Endodermal cell (in vitro differentiated cells): Measurements from ENCODE around the gene ZFYVE19. TPM values are rescaled to one million over a fixed set of nuclear protein-coding genes. Genes with fewer than 3 reads are reported as not detected.
A peak's percentile ranks its signal among the peaks of the same experiment; 100 is the strongest.

Experiments used
- DNase-seq: peaks from one replicate; pipeline ENCODE4 v3.0.0-alpha.2; 2017
- H3K27ac ChIP-seq: 2 replicates; pipeline ENCODE4 v1.5.1; 2013; ENCODE audit warnings: mild to moderate bottlenecking, low read depth, low read length, moderate library complexity
- H3K27me3 ChIP-seq: 2 replicates; pipeline ENCODE4 v1.6.1; 2013; ENCODE audit warnings: mild to moderate bottlenecking, low read length, moderate library complexity; ENCODE audit not compliant: insufficient read depth, control insufficient read depth, poor library complexity, severe bottlenecking
- H3K36me3 ChIP-seq: 2 replicates; pipeline ENCODE4 v1.7.0; 2013; ENCODE audit warnings: mild to moderate bottlenecking, low read length, moderate library complexity; ENCODE audit not compliant: control insufficient read depth, insufficient read depth
- H3K4me1 ChIP-seq: one replicate; pipeline ENCODE4 v1.7.0; 2013; ENCODE audit warnings: low read length; ENCODE audit not compliant: control insufficient read depth, insufficient read depth
- H3K4me3 ChIP-seq: 2 replicates; pipeline ENCODE4 v1.5.1; 2013; ENCODE audit warnings: mild to moderate bottlenecking, low read length, moderate library complexity
- H3K9ac ChIP-seq: 2 replicates; pipeline ENCODE4 v1.6.1; 2013; ENCODE audit warnings: mild to moderate bottlenecking, low read length, moderate library complexity; ENCODE audit not compliant: poor library complexity, severe bottlenecking; ENCODE audit errors: extremely low read depth
- H3K9me3 ChIP-seq: 2 replicates; pipeline ENCODE4 v1.6.1; 2013; ENCODE audit warnings: mild to moderate bottlenecking, low read length, moderate library complexity; ENCODE audit not compliant: control insufficient read depth
- H3K27ac Mint-ChIP-seq: 2 replicates; pipeline ENCODE4 v1.8.0; 2020; ENCODE audit warnings: mixed read lengths
- H3K27me3 Mint-ChIP-seq: 2 replicates; pipeline ENCODE4 v1.8.0; 2021; ENCODE audit warnings: mild to moderate bottlenecking, mixed read lengths; ENCODE audit not compliant: insufficient read depth
- H3K36me3 Mint-ChIP-seq: 2 replicates; pipeline ENCODE4 v1.8.0; 2020; ENCODE audit warnings: low read depth, mixed read lengths
- H3K4me1 Mint-ChIP-seq: 2 replicates; pipeline ENCODE4 v1.8.0; 2020; ENCODE audit warnings: mixed read lengths
- H3K4me3 Mint-ChIP-seq: 2 replicates; pipeline ENCODE4 v1.8.0; 2020; ENCODE audit warnings: mild to moderate bottlenecking, moderate library complexity, mixed read lengths
- H3K9me3 Mint-ChIP-seq: 2 replicates; pipeline ENCODE4 v1.8.0; 2020; ENCODE audit warnings: mild to moderate bottlenecking, mixed read lengths
- WGBS, 2 experiments: methylation state at CpG; one replicate each; pipeline versions ENCODE4 v1.1.5 to v1.1.7; 2013; ENCODE audit warnings: missing lambda C conversion rate in 2 of 2, mixed read lengths in 1 of 2; ENCODE audit not compliant: insufficient coverage in 1 of 2, insufficient read length in 1 of 2; 5-methylcytosine and 5-hydroxymethylcytosine counted together
- total RNA-seq, 2 donors: library from RNA; stranded (reverse); fragmentation: NEBNext Ultra II Directional in 1 of 2; extraction: Animal tissue kit (Norgen Biotek cat#: 25700) in 1 of 2; gene quantifications; 2 replicates in 1 of 2; 3 replicates in 1 of 2; pipeline ENCODE4 v1.2.1, GENCODE V29; 2021
- TF ChIP-seq, protein P1 (sequence below): fragments of 200-600 bp; sonication (generic); conservative IDR thresholded peaks from 2 replicates; pipeline ENCODE4 v1.5.0; 2021; ENCODE audit warnings: antibody characterized with exemption, mild to moderate bottlenecking

The ZFYVE19 gene
- total RNA-seq, 2 donors from 2014 or later: 15.6 to 15.9 TPM

DNA sequence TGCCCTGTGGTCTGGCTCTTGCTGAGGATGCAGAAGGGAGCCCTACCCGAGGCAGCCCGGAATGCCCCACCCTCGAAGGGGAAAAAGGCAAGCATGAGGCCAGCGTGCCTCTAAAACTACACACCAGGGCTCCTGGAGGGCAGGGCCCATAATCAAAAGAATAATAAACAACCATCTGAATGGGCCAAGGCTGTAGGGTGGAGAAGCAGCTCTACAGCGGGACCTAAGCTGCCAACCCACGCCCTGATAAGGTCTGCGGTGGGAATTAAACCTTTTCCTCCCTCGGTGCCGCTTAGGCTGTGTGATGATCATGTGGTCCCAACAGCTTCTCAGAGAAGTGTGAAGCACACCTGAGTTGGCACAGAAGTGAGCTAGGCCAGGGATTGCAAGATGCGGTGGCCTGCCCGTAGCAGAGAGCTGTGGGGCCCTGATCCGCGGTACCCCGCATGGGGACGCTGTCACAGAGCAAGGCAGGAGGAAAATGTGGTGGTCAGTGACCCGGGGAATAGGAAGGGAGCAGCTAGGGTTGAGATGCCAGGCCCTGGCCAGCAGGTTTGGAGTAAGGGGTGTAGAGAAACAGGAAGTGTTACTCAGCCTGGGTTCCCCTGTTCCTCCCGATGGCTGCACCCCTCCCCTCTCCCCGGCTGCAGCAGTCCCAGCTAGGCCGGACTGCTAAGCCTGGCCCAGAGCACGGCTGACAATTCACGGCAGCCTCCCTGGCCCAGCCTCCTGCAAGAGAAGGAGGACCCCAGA lies 38.2 kb upstream of the ZFYVE19 start:
- Histone ChIP-seq H3K27me3 (no peaks in the 10 kb centered on the region), H3K36me3 (peaks cover 9% of the 10 kb centered on the region), H3K4me3 (no peak overlapping the region), H3K4me1 (peaks cover 8% of the 10 kb centered on the region), H3K9ac (no peak overlapping the region), H3K27ac (no peak overlapping the region), H3K9me3 (no peaks in the 10 kb centered on the region)
- no peak for DNase-seq
- Mint-ChIP-seq H3K36me3 (peaks cover 6% of the 10 kb centered on the region), H3K9me3 (no peaks in the 10 kb centered on the region), H3K27me3 (no peaks in the 10 kb centered on the region), H3K4me3 (no peak overlapping the region), H3K4me1 (peaks cover 20% of the 10 kb centered on the region), H3K27ac (no peak overlapping the region)
- TF ChIP-seq, protein P1, sequence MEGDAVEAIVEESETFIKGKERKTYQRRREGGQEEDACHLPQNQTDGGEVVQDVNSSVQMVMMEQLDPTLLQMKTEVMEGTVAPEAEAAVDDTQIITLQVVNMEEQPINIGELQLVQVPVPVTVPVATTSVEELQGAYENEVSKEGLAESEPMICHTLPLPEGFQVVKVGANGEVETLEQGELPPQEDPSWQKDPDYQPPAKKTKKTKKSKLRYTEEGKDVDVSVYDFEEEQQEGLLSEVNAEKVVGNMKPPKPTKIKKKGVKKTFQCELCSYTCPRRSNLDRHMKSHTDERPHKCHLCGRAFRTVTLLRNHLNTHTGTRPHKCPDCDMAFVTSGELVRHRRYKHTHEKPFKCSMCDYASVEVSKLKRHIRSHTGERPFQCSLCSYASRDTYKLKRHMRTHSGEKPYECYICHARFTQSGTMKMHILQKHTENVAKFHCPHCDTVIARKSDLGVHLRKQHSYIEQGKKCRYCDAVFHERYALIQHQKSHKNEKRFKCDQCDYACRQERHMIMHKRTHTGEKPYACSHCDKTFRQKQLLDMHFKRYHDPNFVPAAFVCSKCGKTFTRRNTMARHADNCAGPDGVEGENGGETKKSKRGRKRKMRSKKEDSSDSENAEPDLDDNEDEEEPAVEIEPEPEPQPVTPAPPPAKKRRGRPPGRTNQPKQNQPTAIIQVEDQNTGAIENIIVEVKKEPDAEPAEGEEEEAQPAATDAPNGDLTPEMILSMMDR: no peak
- 94 to 99% methylated on average over 13 to 21 of the region's 21 CpGs for WGBS, 2 experiments

DNA sequence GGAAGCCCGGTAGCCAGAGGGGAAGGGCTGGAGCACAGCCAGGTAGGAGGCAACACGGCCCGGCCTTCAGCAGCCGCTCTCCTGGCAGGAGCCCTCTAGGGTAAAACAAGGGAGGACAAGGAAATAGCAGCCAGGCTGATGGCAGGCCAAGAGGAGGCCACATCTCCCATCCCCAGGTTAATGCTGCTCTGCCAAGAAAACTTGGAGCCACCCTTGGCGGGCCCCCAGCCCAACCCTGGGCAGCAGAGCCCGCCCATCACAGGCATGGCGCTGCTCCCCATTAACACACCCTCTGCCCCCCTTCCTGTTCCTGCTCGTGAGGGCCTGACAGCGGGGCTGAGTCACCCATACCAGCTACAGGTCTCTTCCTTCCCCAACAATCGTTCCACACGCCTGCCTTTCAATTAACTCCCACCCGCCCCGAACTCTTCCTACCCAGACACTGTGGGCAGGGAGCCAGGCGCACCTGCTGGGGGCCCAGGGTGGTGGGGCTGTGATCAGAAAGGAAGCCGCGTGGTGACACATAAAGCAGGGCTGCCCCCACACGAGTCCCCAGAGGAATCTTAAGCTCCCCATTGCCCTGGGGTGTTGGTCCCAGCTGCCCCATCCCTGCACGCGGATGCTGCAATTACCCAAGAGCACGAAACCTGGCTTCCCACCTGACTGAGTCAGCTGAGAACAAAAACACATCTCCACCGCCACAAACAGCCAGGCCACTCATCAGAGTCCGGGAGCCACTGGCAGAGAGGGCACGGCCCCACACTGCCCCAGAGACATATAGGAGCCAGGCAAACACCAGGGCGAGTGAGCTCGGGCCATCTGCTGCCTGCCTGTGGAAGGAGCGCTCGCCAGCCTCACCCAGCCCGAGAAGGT lies 37.4 kb upstream of the ZFYVE19 start, which contains the start of gene C15orf62:
C15orf62 (plus strand) TSS at position 707 of the 873 bp plus-strand sequence. CDS start 516 bp downstream, outside the sequence.
- Histone ChIP-seq H3K36me3 (peaks cover 9% of the 10 kb centered on the region), H3K27ac (no peak within 1 kb of the TSS), H3K4me1 (peaks cover 8% of the 10 kb centered on the region), H3K9me3 (no peaks in the 10 kb centered on the region), H3K9ac (no peak within 1 kb of the TSS), H3K4me3 (no peak within 1 kb of the TSS), H3K27me3 (no peaks in the 10 kb centered on the region)
- H3K36me3 Mint-ChIP-seq: peaks cover 6% of the 10 kb centered on the region
- TF ChIP-seq, protein P1: no peak
- 92 to 94% methylated on average over 15 to 28 of the region's 28 CpGs for WGBS, 2 experiments
- peaks cover 18% of the 10 kb centered on the region for H3K4me1 Mint-ChIP-seq
- DNase-seq: no peak
- no peak within 1 kb of the TSS for H3K4me3 Mint-ChIP-seq
- H3K27ac Mint-ChIP-seq: peak within 1 kb of the TSS; percentile 64
- H3K27me3 Mint-ChIP-seq: no peaks in the 10 kb centered on the region
- no peaks in the 10 kb centered on the region for H3K9me3 Mint-ChIP-seq

DNA sequence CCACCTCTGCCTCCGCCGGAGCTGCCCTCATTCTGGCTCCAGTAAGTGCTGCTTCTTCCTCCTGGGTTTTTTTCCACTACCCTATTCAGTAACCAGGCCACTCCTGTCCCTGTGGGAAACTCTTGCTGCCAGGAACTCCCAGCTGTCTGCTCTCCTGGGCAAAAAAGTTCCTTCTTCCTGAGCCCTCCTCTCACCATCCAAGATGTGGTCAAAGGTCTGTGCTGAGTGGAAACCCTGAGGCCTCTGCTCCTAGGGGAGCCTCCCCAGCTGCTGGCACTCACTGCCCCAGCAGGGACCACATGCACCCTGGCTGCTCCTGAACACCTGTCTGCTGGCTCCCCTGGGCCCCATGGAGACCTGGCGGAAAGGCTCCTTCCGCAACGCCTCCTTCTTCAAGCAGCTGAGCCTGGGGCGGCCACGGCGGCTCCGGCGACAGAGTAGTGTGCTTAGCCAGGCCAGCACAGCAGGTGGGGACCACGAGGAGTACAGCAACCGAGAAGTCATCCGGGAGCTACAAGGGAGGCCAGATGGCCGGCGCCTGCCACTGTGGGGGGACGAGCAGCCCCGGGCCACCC lies 36.7 kb upstream of the ZFYVE19 start:
- H3K9me3 Mint-ChIP-seq: no peaks in the 10 kb centered on the region
- Histone ChIP-seq H3K27me3 (no peaks in the 10 kb centered on the region), H3K4me3 (no peak overlapping the region), H3K27ac (no peak overlapping the region), H3K4me1 (peaks cover 8% of the 10 kb centered on the region), H3K36me3 (peaks cover 15% of the 10 kb centered on the region), H3K9ac (no peak overlapping the region), H3K9me3 (no peaks in the 10 kb centered on the region)
- H3K36me3 Mint-ChIP-seq: peaks cover 13% of the 10 kb centered on the region
- no peak overlapping the region for H3K4me3 Mint-ChIP-seq
- DNase-seq: no peak
- H3K4me1 Mint-ChIP-seq: peaks cover 11% of the 10 kb centered on the region
- TF ChIP-seq, protein P1: no peak
- H3K27me3 Mint-ChIP-seq: no peaks in the 10 kb centered on the region
- WGBS, 2 experiments: 84 to 94% methylated on average over 7 to 17 of the region's 17 CpGs
- no peak overlapping the region for H3K27ac Mint-ChIP-seq
